Osteocyte (in vitro differentiated cells): ENCODE measurements around the gene TLR5. TPM values are rescaled to one million over a fixed set of nuclear protein-coding genes. Genes with fewer than 3 reads are reported as not detected.

Source experiments
- DNase-seq: peaks from one replicate; pipeline ENCODE4 v3.0.0; 2021; ENCODE audit warnings: mixed read lengths; ENCODE audit not compliant: unreplicated experiment; ENCODE audit errors: extremely low spot score
- H3K27ac Mint-ChIP-seq: one replicate; pipeline ENCODE4 v1.8.0; 2021; ENCODE audit warnings: mild to moderate bottlenecking, mixed read lengths; ENCODE audit not compliant: unreplicated experiment
- H3K27me3 Mint-ChIP-seq: one replicate; pipeline ENCODE4 v1.8.0; 2021; ENCODE audit warnings: mixed read lengths; ENCODE audit not compliant: unreplicated experiment
- H3K36me3 Mint-ChIP-seq: one replicate; pipeline ENCODE4 v1.8.0; 2021; ENCODE audit warnings: mixed read lengths; ENCODE audit not compliant: unreplicated experiment
- H3K4me1 Mint-ChIP-seq: one replicate; pipeline ENCODE4 v1.8.0; 2021; ENCODE audit warnings: mixed read lengths; ENCODE audit not compliant: unreplicated experiment
- H3K4me3 Mint-ChIP-seq: one replicate; pipeline ENCODE4 v1.8.0; 2021; ENCODE audit warnings: mild to moderate bottlenecking, moderate library complexity, mixed read lengths; ENCODE audit not compliant: unreplicated experiment
- H3K9me3 Mint-ChIP-seq: one replicate; pipeline ENCODE4 v1.8.0; 2021; ENCODE audit warnings: mixed read lengths; ENCODE audit not compliant: unreplicated experiment
- total RNA-seq: library from RNA; stranded (reverse); gene quantifications from 2 replicates; pipeline ENCODE4 v1.2.1, GENCODE V29; 2021
- TF ChIP-seq, protein P1 (sequence below): fragments of 200-600 bp; sonication (generic); IDR thresholded peaks from 2 replicates; pipeline ENCODE4 v1.5.0; 2021; ENCODE audit warnings: antibody characterized with exemption, mild to moderate bottlenecking, moderate library complexity

Gene TLR5
- total RNA-seq, 1 donor from 2014 or later, result not detected

DNA sequence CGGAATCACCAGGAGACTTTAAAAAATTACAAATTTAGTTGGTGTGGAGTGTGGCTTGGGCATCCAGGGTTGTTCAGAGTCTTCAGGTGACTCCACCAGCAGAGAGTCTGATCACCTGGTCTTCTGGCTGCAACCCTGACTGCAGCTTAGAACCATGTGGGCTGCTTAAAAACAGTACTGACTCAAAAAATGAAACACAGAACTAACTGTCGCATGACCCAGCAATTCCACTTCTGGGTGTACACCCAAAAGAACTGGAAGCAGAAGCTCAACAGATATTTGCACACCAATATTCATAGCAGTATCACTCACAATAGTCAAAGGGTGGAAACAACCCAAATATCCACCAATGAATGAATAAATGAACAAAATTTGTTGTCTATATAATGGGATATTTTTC lies 17.3 kb downstream of the TLR5 start:
- TF ChIP-seq, protein P1, sequence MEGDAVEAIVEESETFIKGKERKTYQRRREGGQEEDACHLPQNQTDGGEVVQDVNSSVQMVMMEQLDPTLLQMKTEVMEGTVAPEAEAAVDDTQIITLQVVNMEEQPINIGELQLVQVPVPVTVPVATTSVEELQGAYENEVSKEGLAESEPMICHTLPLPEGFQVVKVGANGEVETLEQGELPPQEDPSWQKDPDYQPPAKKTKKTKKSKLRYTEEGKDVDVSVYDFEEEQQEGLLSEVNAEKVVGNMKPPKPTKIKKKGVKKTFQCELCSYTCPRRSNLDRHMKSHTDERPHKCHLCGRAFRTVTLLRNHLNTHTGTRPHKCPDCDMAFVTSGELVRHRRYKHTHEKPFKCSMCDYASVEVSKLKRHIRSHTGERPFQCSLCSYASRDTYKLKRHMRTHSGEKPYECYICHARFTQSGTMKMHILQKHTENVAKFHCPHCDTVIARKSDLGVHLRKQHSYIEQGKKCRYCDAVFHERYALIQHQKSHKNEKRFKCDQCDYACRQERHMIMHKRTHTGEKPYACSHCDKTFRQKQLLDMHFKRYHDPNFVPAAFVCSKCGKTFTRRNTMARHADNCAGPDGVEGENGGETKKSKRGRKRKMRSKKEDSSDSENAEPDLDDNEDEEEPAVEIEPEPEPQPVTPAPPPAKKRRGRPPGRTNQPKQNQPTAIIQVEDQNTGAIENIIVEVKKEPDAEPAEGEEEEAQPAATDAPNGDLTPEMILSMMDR, result no peak
- H3K4me3 Mint-ChIP-seq, result no peak overlapping the region
- H3K27me3 Mint-ChIP-seq, result peaks cover 11% of the 10 kb centered on the region
- no peak for DNase-seq
- no peak overlapping the region for H3K27ac Mint-ChIP-seq
- H3K36me3 Mint-ChIP-seq, result no peaks in the 10 kb centered on the region
- H3K9me3 Mint-ChIP-seq, result no peaks in the 10 kb centered on the region
- H3K4me1 Mint-ChIP-seq, result peaks cover 19% of the 10 kb centered on the region

DNA sequence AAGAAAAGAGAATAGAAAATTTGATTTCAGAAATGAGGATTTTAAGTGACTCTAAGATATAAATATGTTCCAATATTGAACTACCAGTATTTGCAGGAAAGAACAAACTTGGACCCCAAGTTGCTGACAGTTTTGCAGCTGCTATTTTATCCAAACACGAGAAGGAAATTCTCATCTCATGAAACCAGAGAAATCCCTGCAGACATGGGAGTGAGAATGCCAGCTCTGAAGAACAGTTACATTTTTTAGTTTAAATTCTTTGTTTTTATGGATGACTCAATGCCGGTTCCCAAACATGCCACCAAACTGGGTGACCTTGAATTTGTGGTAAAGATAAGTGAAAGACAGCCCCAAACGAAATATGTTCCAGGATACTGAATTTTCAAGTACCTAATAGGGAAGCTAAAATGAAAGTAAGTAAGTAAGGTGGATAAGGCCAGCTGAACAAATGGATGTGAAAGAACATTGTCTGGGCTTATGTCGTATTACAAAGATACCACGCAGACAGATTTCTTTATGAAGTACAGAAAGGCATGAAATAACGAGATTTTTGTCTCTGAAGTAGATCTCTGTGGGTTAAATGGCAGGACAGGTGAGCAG lies 19.9 kb downstream of the TLR5 start:
- no peak for DNase-seq
- Mint-ChIP-seq H3K36me3 (no peaks in the 10 kb centered on the region), H3K27ac (peak overlapping the region; percentile 65), H3K27me3 (no peaks in the 10 kb centered on the region), H3K4me3 (peak overlapping the region; percentile 74), H3K9me3 (no peaks in the 10 kb centered on the region), H3K4me1 (peaks cover 14% of the 10 kb centered on the region)
- TF ChIP-seq, protein P1, result no peak

DNA sequence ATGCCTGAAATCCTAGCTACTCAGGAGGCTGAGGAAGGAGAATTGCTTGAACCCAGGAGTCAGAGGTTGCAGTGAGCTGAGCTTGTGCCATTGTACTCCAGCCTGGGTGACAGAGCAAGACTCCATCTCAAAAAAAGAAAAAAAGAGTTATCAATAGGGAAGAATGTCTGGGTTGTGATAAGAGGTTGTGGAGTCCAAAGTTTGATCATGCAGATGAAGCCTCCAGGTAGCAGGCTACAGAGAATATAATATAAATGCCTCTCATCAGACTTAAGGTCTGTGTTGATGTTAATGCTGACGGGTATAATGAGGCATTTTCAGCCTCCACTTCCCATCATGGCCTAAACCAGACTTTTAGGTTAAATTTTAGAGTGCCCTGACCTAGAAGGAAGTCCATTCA lies 24.6 kb downstream of the TLR5 start:
- Mint-ChIP-seq H3K36me3 (no peaks in the 10 kb centered on the region), H3K27me3 (no peaks in the 10 kb centered on the region), H3K4me1 (peaks cover 9% of the 10 kb centered on the region), H3K27ac (no peak overlapping the region), H3K9me3 (no peaks in the 10 kb centered on the region), H3K4me3 (no peak overlapping the region)
- TF ChIP-seq, protein P1, result no peak
- DNase-seq, result no peak

DNA sequence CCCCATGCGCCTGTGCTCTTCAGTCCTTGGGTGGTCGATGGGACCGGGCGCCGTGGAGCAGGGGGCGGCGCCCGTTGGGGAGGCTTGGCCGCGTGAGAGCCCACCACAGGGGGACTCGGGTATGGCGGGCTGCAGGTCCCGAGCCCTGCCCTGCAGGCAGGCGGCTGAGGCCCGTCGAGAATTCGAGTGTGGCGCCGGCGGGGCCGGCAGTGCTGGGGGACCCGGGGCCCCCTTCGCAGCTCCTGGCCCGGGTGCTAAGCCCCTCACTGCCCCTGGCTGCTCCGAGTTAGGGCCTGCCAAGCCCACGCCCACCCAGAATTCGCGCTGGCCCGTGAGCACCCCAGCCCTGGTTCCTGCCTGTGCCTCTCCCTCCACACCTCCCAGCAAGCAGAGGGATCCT lies 26.1 kb downstream of the TLR5 start:
- Mint-ChIP-seq H3K9me3 (no peaks in the 10 kb centered on the region), H3K27ac (no peak overlapping the region), H3K27me3 (peaks cover 5% of the 10 kb centered on the region), H3K36me3 (no peaks in the 10 kb centered on the region), H3K4me3 (no peak overlapping the region), H3K4me1 (no peaks in the 10 kb centered on the region)
- no peak for DNase-seq
- TF ChIP-seq, protein P1, result no peak

DNA sequence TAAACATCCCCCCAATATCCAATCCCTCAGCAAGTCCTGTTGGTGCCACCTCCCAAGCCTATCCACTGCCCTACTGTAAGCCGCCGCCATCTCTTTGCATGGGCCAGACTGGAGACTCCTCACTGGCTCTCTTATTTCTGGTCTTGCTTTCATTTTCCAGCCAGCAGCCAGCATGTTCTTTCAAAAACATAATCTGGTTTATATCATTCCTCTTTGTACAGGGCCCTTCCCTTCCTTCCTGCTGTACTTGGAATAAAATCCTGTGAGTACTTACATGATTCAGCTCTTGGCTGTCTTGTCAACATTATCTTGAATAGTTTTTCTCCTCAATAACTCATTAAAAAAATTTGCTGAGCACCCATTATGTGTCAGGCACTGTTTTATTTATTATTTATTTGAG lies 28.2 kb downstream of the TLR5 start:
- Mint-ChIP-seq H3K36me3 (no peaks in the 10 kb centered on the region), H3K4me3 (no peak overlapping the region), H3K27me3 (peaks cover 15% of the 10 kb centered on the region), H3K4me1 (no peaks in the 10 kb centered on the region), H3K27ac (no peak overlapping the region), H3K9me3 (no peaks in the 10 kb centered on the region)
- TF ChIP-seq, protein P1, result no peak
- no peak for DNase-seq
